Endothelial cell of umbilical vein (primary cell): ENCODE measurements around the gene PCDH8. TPM values are rescaled to one million over a fixed set of nuclear protein-coding genes. Genes with fewer than 3 reads are reported as not detected.

Experiments used
- BruUV-seq: library from RNA; stranded (reverse); fragments of 400-500 nt; replicated peaks from 2 replicates; lab custom pipeline; 2021; lab: Mats Ljungman, UMichigan
- CTCF ChIA-PET: fragments of 300-600, 350-600 bp; sonication (Branson Sonifier 250); formaldehyde crosslinking; loops from one replicate; lab custom pipeline; 2021; ENCODE audit warnings: antibody characterized with exemption, inconsistent platforms; lab: Charles Lee
- POLR2A ChIA-PET: fragments of 300-600, 350-600 bp; sonication (Branson Sonifier 250); formaldehyde crosslinking; loops from one replicate; lab custom pipeline; 2021; ENCODE audit warnings: antibody characterized with exemption, inconsistent platforms; lab: Charles Lee
- DNase-seq: peaks from one replicate; pipeline ENCODE4 v3.0.0-alpha.2; 2011; ENCODE audit warnings: low read depth, low spot score
- FAIRE-seq: peaks from 2 replicates; lab custom pipeline; 2011; peaks lifted over from hg19 to GRCh38; lab: Jason Lieb, UNC
- H2AFZ ChIP-seq: 2 replicates; pipeline ENCODE4 v1.6.0; 2012; ENCODE audit warnings: low read depth, low read length, control low read depth, inconsistent platforms
- H3K27ac ChIP-seq: 2 replicates; pipeline ENCODE4 v1.5.1; 2011; ENCODE audit warnings: low read depth, mild to moderate bottlenecking, control low read depth, low read length, moderate library complexity; ENCODE audit not compliant: insufficient read depth
- H3K27me3 ChIP-seq, 2 experiments: 2 replicates each; pipeline versions ENCODE4 v1.6.0 to v1.6.1; 2011; ENCODE audit warnings: low read length in 2 of 2, mixed read lengths in 1 of 2; ENCODE audit not compliant: control insufficient read depth in 2 of 2, insufficient read depth in 2 of 2
- H3K36me3 ChIP-seq, 2 experiments: 2 replicates in 1 of 2; 3 replicates in 1 of 2; pipeline ENCODE4 v1.5.1; 2011; ENCODE audit warnings: low read length in 2 of 2, mild to moderate bottlenecking in 1 of 2, moderate library complexity in 1 of 2; ENCODE audit not compliant: control insufficient read depth in 2 of 2, insufficient read depth in 2 of 2; ENCODE audit errors: extremely low read depth in 1 of 2
- H3K4me1 ChIP-seq: 3 replicates; pipeline ENCODE4 v1.5.1; 2011; ENCODE audit warnings: mild to moderate bottlenecking, low read length; ENCODE audit not compliant: control insufficient read depth, insufficient read depth; ENCODE audit errors: extremely low read depth
- H3K4me2 ChIP-seq: 2 replicates; pipeline ENCODE4 v1.6.1; 2011; ENCODE audit warnings: low read length, control low read depth, mixed read lengths; ENCODE audit not compliant: insufficient read depth
- H3K4me3 ChIP-seq, 3 experiments: fragments of 200-600 bp in 1 of 3; sonication (generic), shearing (Covaris generic) in 1 of 3; replicated peaks in 1 of 3; 2 replicates each; pipeline ENCODE4 v1.5.1; 2011 to 2016; ENCODE audit warnings: control low read depth in 3 of 3, low read length in 3 of 3, mild to moderate bottlenecking in 2 of 3, inconsistent platforms in 1 of 3, low read depth in 1 of 3, moderate library complexity in 1 of 3; ENCODE audit not compliant: insufficient read depth in 1 of 3
- H3K79me2 ChIP-seq: 2 replicates; pipeline ENCODE4 v1.6.0; 2012; ENCODE audit warnings: low read length, inconsistent platforms; ENCODE audit not compliant: control insufficient read depth, insufficient read depth
- H3K9ac ChIP-seq: replicated peaks from 2 replicates; pipeline ENCODE3; 2011; ENCODE audit warnings: low read length, control low read depth; ENCODE audit not compliant: insufficient read depth; ENCODE audit errors: extremely low read depth
- H3K9me1 ChIP-seq: replicated peaks from 3 replicates; pipeline ENCODE4 v1.6.0; 2011; ENCODE audit warnings: mild to moderate bottlenecking, low read length; ENCODE audit not compliant: control insufficient read depth, insufficient read depth; ENCODE audit errors: extremely low read depth
- H3K9me3 ChIP-seq: replicated peaks from 2 replicates; pipeline ENCODE4 v1.5.1; 2012; ENCODE audit warnings: low read length, inconsistent platforms; ENCODE audit not compliant: control insufficient read depth, insufficient read depth
- H4K20me1 ChIP-seq: replicated peaks from 2 replicates; pipeline ENCODE3; 2011; ENCODE audit warnings: mild to moderate bottlenecking, low read length; ENCODE audit not compliant: control insufficient read depth, insufficient read depth; ENCODE audit errors: extremely low read depth
- EZH2 ChIP-seq: IDR thresholded peaks from 2 replicates; pipeline ENCODE4 v1.6.1; 2012; ENCODE audit warnings: borderline replicate concordance, low read depth, mild to moderate bottlenecking, moderate library complexity, low read length, inconsistent platforms; ENCODE audit not compliant: severe bottlenecking
- FOS ChIP-seq: IDR thresholded peaks from 2 replicates; pipeline ENCODE4 v1.6.1; 2011; ENCODE audit warnings: mild to moderate bottlenecking, low read length, moderate library complexity, borderline replicate concordance; ENCODE audit not compliant: insufficient read depth
- GATA2 ChIP-seq: IDR thresholded peaks from 2 replicates; pipeline ENCODE4 v1.7.0; 2011; ENCODE audit warnings: low read depth, mild to moderate bottlenecking, moderate library complexity, mixed read lengths, low read length; ENCODE audit not compliant: insufficient read length, insufficient read depth
- JUN ChIP-seq: IDR thresholded peaks from 2 replicates; pipeline ENCODE4 v1.6.1; 2011; ENCODE audit warnings: borderline replicate concordance, low read depth; ENCODE audit not compliant: insufficient read length, insufficient read depth
- MAX ChIP-seq: IDR thresholded peaks from 2 replicates; pipeline ENCODE4 v1.6.1; 2011; ENCODE audit not compliant: insufficient read depth, insufficient read length
- MYC ChIP-seq: IDR thresholded peaks from one replicate; pipeline ENCODE4 v1.6.1; 2011; ENCODE audit warnings: mild to moderate bottlenecking, low read depth, low read length
- POLR2A ChIP-seq: IDR thresholded peaks from 2 replicates; pipeline ENCODE4 v1.6.1; 2012; ENCODE audit warnings: low read depth, mild to moderate bottlenecking, control low read depth, low read length
- POLR2AphosphoS5 ChIP-seq: IDR thresholded peaks from 2 replicates; pipeline ENCODE4 v1.6.1; 2012; ENCODE audit warnings: low read depth, mild to moderate bottlenecking, control low read depth, low read length, moderate library complexity; ENCODE audit not compliant: insufficient read depth
- dilution Hi-C: fragments of 300-500 bp; cut with MboI; formaldehyde crosslinking; loops from one replicate; pipeline ENCODE4 v1.15.0; 2019; ENCODE audit warnings: low sequenced_read_pairs; ENCODE audit not compliant: extremely low pct_ligation_motif_present
- intact Hi-C: fragments of 100-400 bp; cut with micrococcal nuclease; formaldehyde crosslinking; loops from one replicate; pipeline ENCODE4 v1.10.0; 2022
- polyA plus RNA-seq, 4 experiments: library from polyadenylated mRNA; depleted of rRNA in 3 of 4; stranded (reverse) in 3 of 4; unstranded in 1 of 4; fragments of >200 nt; gene quantifications; 2 replicates each; pipeline versions ENCODE4 v1.2.1 to v1.2.3, GENCODE V29; 2011 to 2012; ENCODE audit warnings: missing spikeins in 1 of 4
- total RNA-seq: library from RNA; stranded (reverse); gene quantifications from 2 replicates; pipeline ENCODE4 v1.2.3, GENCODE V29; 2021
- TF ChIP-seq, protein P1 (sequence below), 2 donors: IDR thresholded peaks; 1 replicate in 1 of 2; 2 replicates in 1 of 2; pipeline ENCODE4 v1.5.1; 2011; ENCODE audit warnings: low read length in 2 of 2, mild to moderate bottlenecking in 2 of 2, moderate library complexity in 2 of 2, control low read depth in 1 of 2, inconsistent platforms in 1 of 2, low read depth in 1 of 2; ENCODE audit not compliant: insufficient read depth in 1 of 2; ENCODE audit errors: extremely low read depth in 1 of 2

Gene PCDH8
- total and polyA plus RNA-seq, 2 donors (not counting 3 experiments of a cell fraction or from before 2014, with no cell fraction given), result not detected

DNA sequence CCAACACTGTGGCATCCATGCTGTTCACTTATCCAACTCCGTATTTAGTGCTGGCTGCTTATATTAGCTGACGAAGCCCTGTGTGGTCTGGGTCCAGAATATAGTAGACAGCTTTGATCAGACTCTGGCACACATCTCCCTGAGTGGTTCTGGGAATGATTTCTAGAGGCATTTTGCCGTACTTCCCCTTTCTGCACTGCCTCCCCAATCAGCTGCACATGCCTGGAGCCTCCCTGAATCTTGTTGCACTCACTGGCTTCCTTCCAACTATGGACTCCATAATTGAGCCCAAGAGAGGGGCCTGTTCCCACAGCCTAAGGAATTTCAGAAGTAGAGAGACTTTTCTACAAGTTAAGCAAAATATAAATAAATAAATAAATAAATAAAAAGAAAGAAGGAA is 30.4 kb upstream of the PCDH8 start:
- intact Hi-C loops, result no loop called here
- FAIRE-seq, result no peak
- CTCF ChIA-PET, result no interaction called here

GRCh38 chr13:52870143-52870542 is 21.7 kb upstream of the PCDH8 start:
- DNase-seq, result no peak
- TF ChIP-seq MYC (no peak), MAX (no peak), POLR2A (no peak), JUN (no peak), POLR2AphosphoS5 (no peak), EZH2 (no peak), FOS (no peak), GATA2 (no peak)
- TF ChIP-seq, protein P1, sequence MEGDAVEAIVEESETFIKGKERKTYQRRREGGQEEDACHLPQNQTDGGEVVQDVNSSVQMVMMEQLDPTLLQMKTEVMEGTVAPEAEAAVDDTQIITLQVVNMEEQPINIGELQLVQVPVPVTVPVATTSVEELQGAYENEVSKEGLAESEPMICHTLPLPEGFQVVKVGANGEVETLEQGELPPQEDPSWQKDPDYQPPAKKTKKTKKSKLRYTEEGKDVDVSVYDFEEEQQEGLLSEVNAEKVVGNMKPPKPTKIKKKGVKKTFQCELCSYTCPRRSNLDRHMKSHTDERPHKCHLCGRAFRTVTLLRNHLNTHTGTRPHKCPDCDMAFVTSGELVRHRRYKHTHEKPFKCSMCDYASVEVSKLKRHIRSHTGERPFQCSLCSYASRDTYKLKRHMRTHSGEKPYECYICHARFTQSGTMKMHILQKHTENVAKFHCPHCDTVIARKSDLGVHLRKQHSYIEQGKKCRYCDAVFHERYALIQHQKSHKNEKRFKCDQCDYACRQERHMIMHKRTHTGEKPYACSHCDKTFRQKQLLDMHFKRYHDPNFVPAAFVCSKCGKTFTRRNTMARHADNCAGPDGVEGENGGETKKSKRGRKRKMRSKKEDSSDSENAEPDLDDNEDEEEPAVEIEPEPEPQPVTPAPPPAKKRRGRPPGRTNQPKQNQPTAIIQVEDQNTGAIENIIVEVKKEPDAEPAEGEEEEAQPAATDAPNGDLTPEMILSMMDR (IDR thresholded peaks at IDR 0.05; ENCODE audit: extremely low read depth in 1 of 2, insufficient read depth in 1 of 2, low read depth in 1 of 2, low read length in 2 of 2), result no peak
- no peak for FAIRE-seq
- Histone ChIP-seq H3K9me1 (no peaks in the 10 kb centered on the region), H3K4me1 (no peaks in the 10 kb centered on the region), H3K27ac (no peak overlapping the region), H3K79me2 (no peaks in the 10 kb centered on the region), H3K4me2 (no peak overlapping the region), H3K36me3 (no peaks in the 10 kb centered on the region), H3K9ac (no peak overlapping the region), H2AFZ (no peak overlapping the region), H3K4me3 (no peak overlapping the region), H4K20me1 (no peaks in the 10 kb centered on the region), H3K9me3 (no peaks in the 10 kb centered on the region), H3K27me3 (no peaks in the 10 kb centered on the region)
- intact Hi-C loops (no loop called here), dilution Hi-C loops (no loop called here)
- BruUV-seq, result no TSS peak
- POLR2A ChIA-PET, result no interaction called here
- CTCF ChIA-PET, result no interaction called here

More for the DNA sequence above, 30.4 kb upstream of the PCDH8 start:
- no peaks in the 10 kb centered on the region for H3K9me1 ChIP-seq
- H4K20me1 ChIP-seq, result no peaks in the 10 kb centered on the region
- no TSS peak for BruUV-seq
- dilution Hi-C loops, result no loop called here
- no peak for DNase-seq
- H3K4me3 ChIP-seq, result no peak overlapping the region
- no peaks in the 10 kb centered on the region for H3K36me3 ChIP-seq
- POLR2A ChIA-PET, result no interaction called here
- H3K4me1 ChIP-seq, result no peaks in the 10 kb centered on the region
- no peaks in the 10 kb centered on the region for H3K9me3 ChIP-seq
- H2AFZ ChIP-seq, result no peak overlapping the region
- no peaks in the 10 kb centered on the region for H3K79me2 ChIP-seq
- H3K4me2 ChIP-seq, result no peak overlapping the region
- H3K27me3 ChIP-seq, result no peaks in the 10 kb centered on the region
- H3K9ac ChIP-seq, result no peak overlapping the region
- no peak for TF ChIP-seq MYC
- TF ChIP-seq, protein P1 (IDR thresholded peaks at IDR 0.05; ENCODE audit: extremely low read depth in 1 of 2, insufficient read depth in 1 of 2, low read depth in 1 of 2, low read length in 2 of 2), result no peak
- TF ChIP-seq JUN, result no peak
- TF ChIP-seq GATA2, result no peak
- no peak for TF ChIP-seq POLR2AphosphoS5
- TF ChIP-seq EZH2, result no peak
- no peak for TF ChIP-seq FOS
- no peak for TF ChIP-seq POLR2A
- H3K27ac ChIP-seq, result no peak overlapping the region
